ENCODE measurements around the gene VWCE. TPM values are rescaled to one million over a fixed set of nuclear protein-coding genes. Genes with fewer than 3 reads are reported as not detected.
"Not testable (repeated sequence)": the region's sequence is repeated elsewhere in the genome, so short reads cannot be mapped to it uniquely, and the experiment has no call there.

The VWCE gene
- total RNA-seq, 1 donor from 2014 or later: 27.3 TPM

DNA sequence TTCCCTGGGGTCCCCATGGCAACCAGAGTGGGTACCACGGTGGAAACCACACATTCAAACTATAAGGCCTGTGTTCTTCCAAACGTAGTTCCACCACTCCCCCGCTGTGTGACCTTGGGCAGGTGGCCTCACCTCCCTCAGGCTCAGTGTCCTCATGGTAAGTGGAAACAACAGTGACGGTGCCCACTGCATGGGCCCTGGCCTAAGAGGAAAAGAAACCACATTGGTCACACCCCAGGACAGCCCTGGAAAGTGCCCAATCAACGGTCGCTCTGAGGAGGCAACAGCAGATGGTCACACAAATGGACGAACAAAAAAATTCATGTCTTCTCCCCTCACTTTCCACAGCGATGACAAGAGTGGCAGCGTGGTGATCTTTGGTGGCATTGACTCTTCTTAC lies 47.0 kb downstream of the VWCE start:
- not testable (repeated sequence) for H3K27ac Mint-ChIP-seq (ENCODE audit: unreplicated experiment); H3K27me3 Mint-ChIP-seq (ENCODE audit: unreplicated experiment); H3K4me3 Mint-ChIP-seq (ENCODE audit: unreplicated experiment); H3K36me3 Mint-ChIP-seq (ENCODE audit: unreplicated experiment); H3K9me3 Mint-ChIP-seq (ENCODE audit: unreplicated experiment); DNase-seq
- H3K4me1 Mint-ChIP-seq (ENCODE audit: low read depth, unreplicated experiment): peaks cover 21% of the 10 kb centered on the region

DNA sequence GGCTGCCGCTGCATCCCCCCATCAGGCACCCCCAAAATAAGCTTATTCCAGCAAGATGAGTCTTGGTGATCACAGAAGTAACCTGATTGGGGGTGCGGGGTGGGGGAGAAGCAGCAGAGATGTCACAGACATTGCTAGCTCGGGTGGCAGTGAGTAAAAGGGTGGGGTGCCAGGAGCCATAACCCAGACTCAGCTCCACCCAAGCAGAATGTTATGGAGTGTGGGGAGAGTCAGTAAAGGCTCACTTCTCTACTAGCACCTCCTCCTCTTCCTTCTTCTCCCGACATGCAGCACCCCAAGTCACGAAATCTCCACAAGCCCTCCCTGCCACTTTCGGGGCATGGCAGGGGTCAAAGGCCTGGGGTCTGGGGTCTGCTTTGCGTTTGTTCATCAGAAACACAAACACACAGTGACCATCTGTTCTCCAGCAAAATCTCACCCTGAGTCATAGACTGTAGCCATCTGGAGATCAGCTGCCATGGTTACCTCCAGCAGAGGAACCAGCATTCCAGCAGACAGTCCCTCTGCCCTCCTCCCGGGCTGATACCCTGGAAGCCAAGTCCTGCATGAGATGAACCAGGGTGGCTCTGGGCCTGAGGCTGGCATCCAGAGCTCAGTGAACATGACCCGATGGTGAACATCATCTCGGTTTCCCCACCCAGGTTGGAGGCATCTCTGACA lies 49.7 kb downstream of the VWCE start:
- H3K4me3 Mint-ChIP-seq (ENCODE audit: unreplicated experiment); DNase-seq; H3K27ac Mint-ChIP-seq (ENCODE audit: unreplicated experiment); H3K9me3 Mint-ChIP-seq (ENCODE audit: unreplicated experiment); H3K27me3 Mint-ChIP-seq (ENCODE audit: unreplicated experiment); H3K36me3 Mint-ChIP-seq (ENCODE audit: unreplicated experiment): not testable (repeated sequence)
- peaks cover 14% of the 10 kb centered on the region for H3K4me1 Mint-ChIP-seq (ENCODE audit: low read depth, unreplicated experiment)

GRCh38 chr11:61241526-61241925 lies 53.6 kb downstream of the VWCE start:
- not testable (repeated sequence) for DNase-seq; H3K36me3 Mint-ChIP-seq (ENCODE audit: unreplicated experiment); H3K4me3 Mint-ChIP-seq (ENCODE audit: unreplicated experiment); H3K9me3 Mint-ChIP-seq (ENCODE audit: unreplicated experiment); H3K4me1 Mint-ChIP-seq (ENCODE audit: low read depth, unreplicated experiment); H3K27me3 Mint-ChIP-seq (ENCODE audit: unreplicated experiment); H3K27ac Mint-ChIP-seq (ENCODE audit: unreplicated experiment)

GRCh38 chr11:61240875-61241274 lies 54.2 kb downstream of the VWCE start, which contains the start of gene PGA5:
PGA5 (plus strand) TSS chr11:61241175; CDS start chr11:61241227, 52 bp downstream.
- not testable (repeated sequence) for DNase-seq; H3K4me3 Mint-ChIP-seq (ENCODE audit: unreplicated experiment); H3K36me3 Mint-ChIP-seq (ENCODE audit: unreplicated experiment); H3K27ac Mint-ChIP-seq (ENCODE audit: unreplicated experiment); H3K27me3 Mint-ChIP-seq (ENCODE audit: unreplicated experiment); H3K9me3 Mint-ChIP-seq (ENCODE audit: unreplicated experiment); H3K4me1 Mint-ChIP-seq (ENCODE audit: low read depth, unreplicated experiment)

DNA sequence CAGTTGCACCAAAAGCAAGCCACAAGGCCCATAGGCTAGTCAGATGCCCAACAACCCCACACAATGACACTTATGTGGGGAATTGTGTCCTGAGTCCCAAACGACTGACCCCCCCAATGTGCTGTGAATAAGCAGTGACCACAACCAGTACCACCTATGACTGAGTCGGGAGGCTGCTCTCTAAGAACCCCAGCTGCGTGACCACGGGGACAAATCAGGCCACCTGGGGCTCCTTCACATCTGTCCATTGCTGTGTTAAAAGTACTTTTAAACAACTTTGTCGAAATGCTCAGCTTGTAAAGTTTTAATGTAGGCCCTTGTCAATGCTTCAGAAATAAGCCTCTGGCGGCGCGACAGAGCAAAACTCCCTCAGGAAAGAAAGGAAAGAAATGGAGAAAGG lies 54.8 kb downstream of the VWCE start:
- H3K36me3 Mint-ChIP-seq (ENCODE audit: unreplicated experiment); DNase-seq; H3K4me3 Mint-ChIP-seq (ENCODE audit: unreplicated experiment); H3K27me3 Mint-ChIP-seq (ENCODE audit: unreplicated experiment); H3K9me3 Mint-ChIP-seq (ENCODE audit: unreplicated experiment); H3K27ac Mint-ChIP-seq (ENCODE audit: unreplicated experiment); H3K4me1 Mint-ChIP-seq (ENCODE audit: low read depth, unreplicated experiment): not testable (repeated sequence)

GRCh38 chr11:61237130-61237529 lies 58.0 kb downstream of the VWCE start:
- H3K4me1 Mint-ChIP-seq (ENCODE audit: low read depth, unreplicated experiment); H3K27ac Mint-ChIP-seq (ENCODE audit: unreplicated experiment); H3K9me3 Mint-ChIP-seq (ENCODE audit: unreplicated experiment); H3K4me3 Mint-ChIP-seq (ENCODE audit: unreplicated experiment); H3K27me3 Mint-ChIP-seq (ENCODE audit: unreplicated experiment); H3K36me3 Mint-ChIP-seq (ENCODE audit: unreplicated experiment); DNase-seq: not testable (repeated sequence)

GRCh38 chr11:61232548-61233145 lies 62.5 kb downstream of the VWCE start:
- H3K27ac Mint-ChIP-seq (ENCODE audit: unreplicated experiment): not testable (repeated sequence)

GRCh38 chr11:61231585-61231984 lies 63.5 kb downstream of the VWCE start:
- not testable (repeated sequence) for H3K27me3 Mint-ChIP-seq (ENCODE audit: unreplicated experiment); H3K27ac Mint-ChIP-seq (ENCODE audit: unreplicated experiment); H3K4me1 Mint-ChIP-seq (ENCODE audit: low read depth, unreplicated experiment); H3K36me3 Mint-ChIP-seq (ENCODE audit: unreplicated experiment); H3K9me3 Mint-ChIP-seq (ENCODE audit: unreplicated experiment); H3K4me3 Mint-ChIP-seq (ENCODE audit: unreplicated experiment); DNase-seq

More at GRCh38 chr11:61232548-61233145, 62.5 kb downstream of the VWCE start:
- not testable (repeated sequence) for H3K4me3 Mint-ChIP-seq (ENCODE audit: unreplicated experiment); DNase-seq; H3K9me3 Mint-ChIP-seq (ENCODE audit: unreplicated experiment); H3K27me3 Mint-ChIP-seq (ENCODE audit: unreplicated experiment); H3K4me1 Mint-ChIP-seq (ENCODE audit: low read depth, unreplicated experiment); H3K36me3 Mint-ChIP-seq (ENCODE audit: unreplicated experiment)

DNA sequence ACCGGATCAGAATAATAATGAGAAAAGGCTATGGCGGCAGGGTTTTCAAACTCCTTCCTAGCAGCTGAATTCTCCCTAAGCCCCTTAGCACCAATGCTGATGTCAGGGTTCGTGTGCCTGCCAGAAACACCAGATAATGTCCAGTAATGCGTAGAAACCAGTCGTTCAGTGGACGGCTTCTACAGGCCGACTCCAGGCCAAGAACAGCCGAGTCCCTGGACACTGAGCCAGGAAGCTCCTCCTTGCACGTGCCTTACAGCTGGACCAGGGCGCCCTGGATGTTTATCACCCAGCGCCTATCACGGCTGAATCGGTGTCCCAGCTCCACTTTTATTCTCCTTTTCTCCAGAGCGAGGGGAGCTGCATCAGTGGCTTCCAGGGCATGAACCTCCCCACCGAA lies 64.1 kb downstream of the VWCE start:
- not testable (repeated sequence) for H3K4me3 Mint-ChIP-seq (ENCODE audit: unreplicated experiment); H3K36me3 Mint-ChIP-seq (ENCODE audit: unreplicated experiment); H3K9me3 Mint-ChIP-seq (ENCODE audit: unreplicated experiment); DNase-seq; H3K4me1 Mint-ChIP-seq (ENCODE audit: low read depth, unreplicated experiment); H3K27ac Mint-ChIP-seq (ENCODE audit: unreplicated experiment); H3K27me3 Mint-ChIP-seq (ENCODE audit: unreplicated experiment)

DNA sequence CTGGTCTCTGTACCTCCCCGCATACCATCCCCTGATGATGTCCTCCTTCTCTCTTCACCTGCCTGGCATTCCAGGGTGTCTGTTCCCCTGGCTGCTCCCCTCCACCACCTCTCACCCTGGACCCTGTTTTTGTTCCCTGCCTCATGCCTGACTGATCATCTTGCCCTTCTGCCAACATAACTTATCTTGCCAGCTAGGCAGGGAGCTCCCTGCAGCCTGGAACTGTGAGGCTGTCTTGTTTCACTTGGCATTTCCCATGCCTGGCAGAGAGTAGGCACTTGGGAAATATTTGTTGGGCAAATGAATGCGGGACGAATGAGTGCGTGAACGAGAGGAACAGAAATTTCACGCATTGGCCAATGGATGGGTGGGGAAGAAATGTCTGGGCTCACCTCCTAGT lies 65.7 kb downstream of the VWCE start:
- DNase-seq: not testable (repeated sequence)

GRCh38 chr11:61226457-61227137 lies 68.5 kb downstream of the VWCE start:
- H3K4me1 Mint-ChIP-seq (ENCODE audit: low read depth, unreplicated experiment); H3K36me3 Mint-ChIP-seq (ENCODE audit: unreplicated experiment); H3K27ac Mint-ChIP-seq (ENCODE audit: unreplicated experiment); H3K27me3 Mint-ChIP-seq (ENCODE audit: unreplicated experiment); H3K4me3 Mint-ChIP-seq (ENCODE audit: unreplicated experiment); H3K9me3 Mint-ChIP-seq (ENCODE audit: unreplicated experiment); DNase-seq: not testable (repeated sequence)

More for the DNA sequence above, 65.7 kb downstream of the VWCE start:
- not testable (repeated sequence) for H3K4me3 Mint-ChIP-seq (ENCODE audit: unreplicated experiment); H3K9me3 Mint-ChIP-seq (ENCODE audit: unreplicated experiment); H3K4me1 Mint-ChIP-seq (ENCODE audit: low read depth, unreplicated experiment); H3K27ac Mint-ChIP-seq (ENCODE audit: unreplicated experiment); H3K27me3 Mint-ChIP-seq (ENCODE audit: unreplicated experiment); H3K36me3 Mint-ChIP-seq (ENCODE audit: unreplicated experiment)

GRCh38 chr11:61222692-61223091 lies 72.4 kb downstream of the VWCE start:
- not testable (repeated sequence) for H3K4me3 Mint-ChIP-seq (ENCODE audit: unreplicated experiment); H3K27me3 Mint-ChIP-seq (ENCODE audit: unreplicated experiment); H3K9me3 Mint-ChIP-seq (ENCODE audit: unreplicated experiment); H3K36me3 Mint-ChIP-seq (ENCODE audit: unreplicated experiment); DNase-seq; H3K4me1 Mint-ChIP-seq (ENCODE audit: low read depth, unreplicated experiment); H3K27ac Mint-ChIP-seq (ENCODE audit: unreplicated experiment)

All from glutamatergic neuron (in vitro differentiated cells).